Esophagus squamous epithelium (tissue), 4 donors: ENCODE data around the gene TNRC6A.
"Not testable (repeated sequence)": the region's sequence is repeated elsewhere in the genome, so short reads cannot be mapped to it uniquely, and the experiment has no call there.

Experiments used
- POLR2A ChIP-seq, 4 donors: fragments of 450-650 bp; IDR thresholded peaks; one replicate each; pipeline ENCODE4 v1.6.1; 2017; ENCODE audit warnings: antibody characterized with exemption in 4 of 4, mild to moderate bottlenecking in 4 of 4, moderate library complexity in 3 of 4
- TF ChIP-seq, protein P1 (sequence below), 6 experiments: fragments of 450-650 bp in 4 of 6; fragments of 200-600 bp in 2 of 6; sonication (generic) in 2 of 6; IDR thresholded peaks; one replicate each; pipeline ENCODE4 v1.5.1; 2016 to 2019; ENCODE audit warnings: antibody characterized with exemption in 6 of 6, mild to moderate bottlenecking in 4 of 6, moderate library complexity in 4 of 6

DNA sequence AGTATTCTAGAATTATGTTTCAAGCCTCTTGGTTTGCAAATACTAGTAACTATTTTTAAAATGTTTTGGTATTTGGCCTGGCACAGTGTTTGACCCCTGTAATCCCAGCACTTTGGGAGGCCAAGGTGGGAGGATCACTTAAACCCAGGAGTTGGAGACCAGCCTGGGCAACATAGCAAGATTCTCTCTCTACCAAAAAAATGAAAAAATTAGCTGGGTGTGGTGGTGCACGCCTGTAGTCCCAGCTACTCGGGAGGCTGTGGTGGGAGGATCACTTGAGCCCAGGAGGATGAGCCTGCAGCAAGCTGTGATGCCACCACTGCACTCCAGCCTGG, 115.5 kb downstream of the TNRC6A start:
- TF ChIP-seq POLR2A (IDR thresholded peaks at IDR 0.05), result not testable (repeated sequence)
- TF ChIP-seq, protein P1, sequence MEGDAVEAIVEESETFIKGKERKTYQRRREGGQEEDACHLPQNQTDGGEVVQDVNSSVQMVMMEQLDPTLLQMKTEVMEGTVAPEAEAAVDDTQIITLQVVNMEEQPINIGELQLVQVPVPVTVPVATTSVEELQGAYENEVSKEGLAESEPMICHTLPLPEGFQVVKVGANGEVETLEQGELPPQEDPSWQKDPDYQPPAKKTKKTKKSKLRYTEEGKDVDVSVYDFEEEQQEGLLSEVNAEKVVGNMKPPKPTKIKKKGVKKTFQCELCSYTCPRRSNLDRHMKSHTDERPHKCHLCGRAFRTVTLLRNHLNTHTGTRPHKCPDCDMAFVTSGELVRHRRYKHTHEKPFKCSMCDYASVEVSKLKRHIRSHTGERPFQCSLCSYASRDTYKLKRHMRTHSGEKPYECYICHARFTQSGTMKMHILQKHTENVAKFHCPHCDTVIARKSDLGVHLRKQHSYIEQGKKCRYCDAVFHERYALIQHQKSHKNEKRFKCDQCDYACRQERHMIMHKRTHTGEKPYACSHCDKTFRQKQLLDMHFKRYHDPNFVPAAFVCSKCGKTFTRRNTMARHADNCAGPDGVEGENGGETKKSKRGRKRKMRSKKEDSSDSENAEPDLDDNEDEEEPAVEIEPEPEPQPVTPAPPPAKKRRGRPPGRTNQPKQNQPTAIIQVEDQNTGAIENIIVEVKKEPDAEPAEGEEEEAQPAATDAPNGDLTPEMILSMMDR (IDR thresholded peaks at IDR 0.05), result not testable (repeated sequence)
